K562 (cell line): ENCODE measurements around the gene LDLR.

Experiments
- FOXP1 ChIP-seq: sonication (generic); formaldehyde crosslinking; IDR thresholded peaks from 2 replicates; pipeline ENCODE4 v1.8.0; 2022; ENCODE audit warnings: mild to moderate bottlenecking, missing genetic modification reagents
- FOXP4 ChIP-seq: sonication (generic); formaldehyde crosslinking; IDR thresholded peaks from 2 replicates; pipeline ENCODE4 v1.8.0; 2022; ENCODE audit warnings: mild to moderate bottlenecking, missing genetic modification reagents, borderline replicate concordance
- NCOA1 ChIP-seq: fragments of 450-650 bp; IDR thresholded peaks from 2 replicates; pipeline ENCODE4 v1.6.1; 2016; ENCODE audit warnings: low read depth
- POLR2AphosphoS5 ChIP-seq: IDR thresholded peaks from 2 replicates; pipeline ENCODE4 v1.6.1; 2011; ENCODE audit warnings: mild to moderate bottlenecking, low read depth, low read length, moderate library complexity; ENCODE audit not compliant: control insufficient read depth, insufficient read depth

DNA sequence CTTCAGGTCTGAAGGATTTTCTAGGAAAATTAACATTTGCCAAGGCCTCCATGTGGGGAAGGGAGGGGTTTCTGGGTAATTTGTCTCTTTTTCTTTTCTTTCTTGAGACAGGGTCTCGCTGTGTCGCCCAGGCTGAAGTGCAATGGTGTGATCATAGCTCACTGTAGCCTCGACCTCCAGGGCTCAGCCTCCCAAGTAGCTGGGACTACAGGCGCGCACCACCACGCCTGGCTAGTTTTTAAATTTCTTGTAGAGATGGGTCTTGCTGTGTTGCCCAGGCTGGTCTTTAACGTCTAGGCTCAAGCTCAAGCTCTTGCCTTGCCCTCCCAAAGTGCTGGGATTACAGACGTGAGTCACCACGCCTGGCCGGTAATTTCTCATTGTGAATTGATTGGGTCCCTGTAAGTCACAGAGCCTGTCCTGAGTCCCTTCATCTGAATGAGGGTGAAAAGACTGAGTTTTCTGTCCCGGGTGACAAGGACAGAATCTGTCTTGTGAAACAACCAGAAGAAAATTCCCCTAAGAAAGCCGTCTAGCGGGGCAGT is 76.3 kb downstream of the LDLR start:
- TF ChIP-seq NCOA1 (no peak), FOXP1 (CRISPR knock-in tag) (no peak), POLR2AphosphoS5 (no peak), FOXP4 (no peak)
